Calu3 (cell line): ENCODE data around the gene SAMD4A. TPM values are rescaled to one million over a fixed set of nuclear protein-coding genes. Genes with fewer than 3 reads are reported as not detected.

Source experiments
- BruUV-seq: library from RNA; stranded (reverse); fragments of 400-500 nt; replicated peaks from 2 replicates; lab custom pipeline; 2021; lab: Mats Ljungman, UMichigan
- CTCF ChIA-PET: fragments of 300-600 bp; sonication (Branson Sonifier 250); formaldehyde crosslinking; loops from one replicate; lab custom pipeline; 2022; ENCODE audit warnings: antibody characterized with exemption; lab: Charles Lee
- DNase-seq: peaks from one replicate; pipeline ENCODE4 v3.0.0; 2022
- H3K27ac Mint-ChIP-seq: one replicate; pipeline ENCODE4 v1.8.0; 2022; ENCODE audit warnings: mixed read lengths; ENCODE audit not compliant: unreplicated experiment
- H3K27me3 Mint-ChIP-seq: one replicate; pipeline ENCODE4 v1.8.0; 2022; ENCODE audit warnings: mixed read lengths; ENCODE audit not compliant: unreplicated experiment
- H3K36me3 Mint-ChIP-seq: one replicate; pipeline ENCODE4 v1.8.0; 2022; ENCODE audit warnings: mild to moderate bottlenecking, moderate library complexity, mixed read lengths; ENCODE audit not compliant: insufficient read depth, unreplicated experiment
- H3K4me1 Mint-ChIP-seq: one replicate; pipeline ENCODE4 v1.8.0; 2022; ENCODE audit warnings: mild to moderate bottlenecking, low read depth, mixed read lengths; ENCODE audit not compliant: unreplicated experiment
- H3K4me3 Mint-ChIP-seq: one replicate; pipeline ENCODE4 v1.8.0; 2022; ENCODE audit warnings: mild to moderate bottlenecking, low read depth, moderate library complexity, mixed read lengths; ENCODE audit not compliant: unreplicated experiment
- H3K9me3 Mint-ChIP-seq: one replicate; pipeline ENCODE4 v1.8.0; 2022; ENCODE audit warnings: low read depth, mixed read lengths; ENCODE audit not compliant: unreplicated experiment
- CTCF ChIP-seq: fragments of 200-600 bp; IDR thresholded peaks from one replicate; pipeline ENCODE4 v1.8.0; 2022; ENCODE audit warnings: antibody characterized with exemption; ENCODE audit not compliant: unreplicated experiment
- intact Hi-C: fragments of 100-400 bp; cut with micrococcal nuclease; formaldehyde crosslinking; loops from one replicate; pipeline ENCODE4 v1.10.0; 2022; ENCODE audit not compliant: unreplicated experiment
- total RNA-seq: library from RNA; stranded (reverse); gene quantifications from 2 replicates; pipeline ENCODE4 v1.2.3, GENCODE V29; 2022

SAMD4A gene
- total RNA-seq, 1 experiment from 2014 or later = 14.4 TPM

- Mint-ChIP-seq H3K27me3 (no peaks in the 10 kb centered on the region), H3K4me3 (no peak overlapping the region), H3K36me3 (no peaks in the 10 kb centered on the region), H3K27ac (no peak overlapping the region), H3K9me3 (no peaks in the 10 kb centered on the region), H3K4me1 (no peaks in the 10 kb centered on the region)
- no peak for DNase-seq
- TF ChIP-seq CTCF = no peak
- CTCF ChIA-PET = interaction anchor here (0.6 to 1.1 kb wide), 2 partner anchors 23 to 24 kb away, joined by 4 to 5 read pairs; partner anchors contain the start of gene CGRRF1
- intact Hi-C loops = no loop called here
- BruUV-seq = no TSS peak
These were observed 34.6 kb upstream of the SAMD4A start for GRCh38 chr14:54532111-54533012.

- Mint-ChIP-seq H3K9me3 (no peaks in the 10 kb centered on the region), H3K4me3 (no peak overlapping the region), H3K27me3 (no peaks in the 10 kb centered on the region), H3K36me3 (no peaks in the 10 kb centered on the region), H3K4me1 (no peaks in the 10 kb centered on the region), H3K27ac (no peak overlapping the region)
- TF ChIP-seq CTCF = no peak
- intact Hi-C loops = no loop called here
- CTCF ChIA-PET = interaction anchor here (1.1 kb wide), 1 partner anchor 24 kb away, joined by 5 read pairs; the partner anchor contains the start of gene CGRRF1
- no peak for DNase-seq
- BruUV-seq = no TSS peak
These were observed 33.8 kb upstream of the SAMD4A start for GRCh38 chr14:54533100-54533499.

GRCh38 chr14:54535126-54535525 lies 31.8 kb upstream of the SAMD4A start:
- no peak for TF ChIP-seq CTCF
- H3K27me3 Mint-ChIP-seq = no peaks in the 10 kb centered on the region
- H3K9me3 Mint-ChIP-seq = no peaks in the 10 kb centered on the region
- CTCF ChIA-PET = interaction anchor here (0.7 kb wide), 1 partner anchor 350 kb away, joined by 4 read pairs; no protein-coding TSS in a partner anchor
- intact Hi-C loops = no loop called here
- H3K27ac Mint-ChIP-seq = no peak overlapping the region
- no peaks in the 10 kb centered on the region for H3K36me3 Mint-ChIP-seq
- no TSS peak for BruUV-seq
- H3K4me3 Mint-ChIP-seq = no peak overlapping the region
- DNase-seq = no peak
- no peaks in the 10 kb centered on the region for H3K4me1 Mint-ChIP-seq

GRCh38 chr14:54535646-54536045 lies 31.3 kb upstream of the SAMD4A start:
- Mint-ChIP-seq H3K36me3 (no peaks in the 10 kb centered on the region), H3K27ac (no peak overlapping the region), H3K4me3 (no peak overlapping the region), H3K27me3 (no peaks in the 10 kb centered on the region), H3K4me1 (no peaks in the 10 kb centered on the region), H3K9me3 (no peaks in the 10 kb centered on the region)
- CTCF ChIA-PET = interaction anchor here (0.7 kb wide), 1 partner anchor 350 kb away, joined by 4 read pairs; no protein-coding TSS in a partner anchor
- intact Hi-C loops = no loop called here
- no peak for TF ChIP-seq CTCF
- DNase-seq = no peak
- BruUV-seq = no TSS peak
